K562 (cell line): ENCODE data around the gene ZCCHC24. TPM values are rescaled to one million over a fixed set of nuclear protein-coding genes. Genes with fewer than 3 reads are reported as not detected.

Source experiments
- ATAC-seq: fragments of 200-7000 bp; cut with Tn5 transposase; 3 replicates; pipeline ENCODE4 v1.9.1; 2020; ENCODE audit warnings: moderate library complexity
- BruUV-seq: library from RNA; stranded (reverse); fragments of 400-500 nt; replicated peaks from 2 replicates; lab custom pipeline; 2021; lab: Mats Ljungman, UMichigan
- CTCF ChIA-PET: fragments of 300-600 bp; formaldehyde crosslinking; extraction: SDS; loops from one replicate; lab custom pipeline; 2021; ENCODE audit warnings: low intra/inter-chr PET ratio; lab: Yijun Ruan, JAX
- POLR2A ChIA-PET: fragments of 300-600, 350-650 bp; sonication (Branson Sonifier 250); formaldehyde crosslinking; extraction: SDS; loops from one replicate; lab custom pipeline; 2021; ENCODE audit warnings: antibody characterized with exemption, inconsistent platforms; lab: Yijun Ruan, JAX
- DNase-seq, 4 experiments: peaks; one replicate each; pipeline versions ENCODE4 v3.0.0 to v3.0.0-alpha.2; 2011 to 2018; ENCODE audit warnings: low spot score in 3 of 4, mixed read lengths in 3 of 4; ENCODE audit errors: extremely low read depth in 1 of 4
- FAIRE-seq: peaks from 2 replicates; lab custom pipeline; 2011; peaks lifted over from hg19 to GRCh38; lab: Jason Lieb, UNC
- H2AFZ ChIP-seq: 2 replicates; pipeline ENCODE4 v1.6.0; 2011; ENCODE audit warnings: low read depth, low read length, control low read depth, inconsistent platforms
- H3K27ac ChIP-seq: fragments of 200-600 bp; 3 replicates; pipeline ENCODE4 v1.8.0; 2011; ENCODE audit warnings: low read depth, mild to moderate bottlenecking, control low read depth, inconsistent platforms, low read length, moderate library complexity, mixed read lengths; ENCODE audit errors: extremely low read depth
- H3K27me3 ChIP-seq, 2 experiments: fragments of 300-600 bp in 1 of 2; 2 replicates in 1 of 2; 3 replicates in 1 of 2; pipeline versions ENCODE4 v1.6.0 to v1.8.0; 2011; ENCODE audit warnings: inconsistent platforms in 2 of 2, low read length in 2 of 2, mild to moderate bottlenecking in 1 of 2, mixed read lengths in 1 of 2, moderate library complexity in 1 of 2; ENCODE audit not compliant: control insufficient read depth in 2 of 2, insufficient read depth in 2 of 2
- H3K36me3 ChIP-seq: fragments of 300-600 bp; 3 replicates; pipeline ENCODE4 v1.8.0; 2011; ENCODE audit warnings: mild to moderate bottlenecking, low read length, inconsistent platforms; ENCODE audit not compliant: control insufficient read depth, insufficient read depth
- H3K4me1 ChIP-seq, 2 experiments: fragments of 200-600 bp in 1 of 2; replicated peaks in 1 of 2; 2 replicates in 1 of 2; 3 replicates in 1 of 2; pipeline versions ENCODE4 v1.5.1 to v1.8.0; 2011; ENCODE audit warnings: inconsistent platforms in 2 of 2, low read length in 2 of 2, mild to moderate bottlenecking in 1 of 2, mixed read lengths in 1 of 2, moderate library complexity in 1 of 2; ENCODE audit not compliant: control insufficient read depth in 2 of 2, insufficient read depth in 2 of 2
- H3K4me2 ChIP-seq: 2 replicates; pipeline ENCODE4 v1.6.1; 2011; ENCODE audit warnings: low read length, control low read depth, inconsistent platforms, mixed read lengths; ENCODE audit not compliant: insufficient read depth
- H3K4me3 ChIP-seq: fragments of 200-600 bp; sonication (generic), shearing (Covaris generic); 2 replicates; pipeline ENCODE4 v1.5.1; 2016; ENCODE audit warnings: control low read depth, inconsistent platforms
- H3K79me2 ChIP-seq: fragments of 200-600 bp; 3 replicates; pipeline ENCODE4 v1.8.0; 2011; ENCODE audit warnings: low read length, inconsistent platforms; ENCODE audit not compliant: control insufficient read depth, insufficient read depth
- H3K9ac ChIP-seq, 2 experiments: 2 replicates each; pipeline versions ENCODE4 v1.6.0 to v1.6.1; 2011; ENCODE audit warnings: low read depth in 2 of 2, low read length in 2 of 2, control low read depth in 1 of 2, inconsistent platforms in 1 of 2, mild to moderate bottlenecking in 1 of 2, mixed read lengths in 1 of 2; ENCODE audit not compliant: insufficient read depth in 1 of 2
- H3K9me1 ChIP-seq: one replicate; pipeline ENCODE4 v1.6.0; 2011; ENCODE audit warnings: inconsistent platforms, mild to moderate bottlenecking, low read length, moderate library complexity; ENCODE audit not compliant: control insufficient read depth, insufficient read depth
- H3K9me3 ChIP-seq: replicated peaks from 2 replicates; pipeline ENCODE4 v1.5.1; 2011; ENCODE audit warnings: low read depth, low read length, inconsistent platforms; ENCODE audit not compliant: control insufficient read depth, insufficient read depth
- H4K20me1 ChIP-seq: replicated peaks from 2 replicates; pipeline ENCODE4 v1.6.1; 2011; ENCODE audit warnings: low read length, inconsistent platforms, mixed read lengths; ENCODE audit not compliant: control insufficient read depth, insufficient read depth
- ASH1L ChIP-seq: fragments of 450-650 bp; IDR thresholded peaks from 2 replicates; pipeline ENCODE4 v1.6.1; 2018; ENCODE audit warnings: borderline replicate concordance, mild to moderate bottlenecking, low read depth; ENCODE audit not compliant: partially characterized antibody
- ATF3 ChIP-seq, 2 experiments: fragments of 450-650 bp in 1 of 2; sonication (generic) in 1 of 2; formaldehyde crosslinking in 1 of 2; IDR thresholded peaks in 1 of 2; conservative IDR thresholded peaks in 1 of 2; 2 replicates each; pipeline versions ENCODE4 v1.6.1 to v1.8.1; 2016 to 2023; ENCODE audit warnings: mild to moderate bottlenecking in 2 of 2, moderate library complexity in 2 of 2, inconsistent platforms in 1 of 2, missing genetic modification reagents in 1 of 2
- ILF3 ChIP-seq: fragments of 450-650 bp; IDR thresholded peaks from 2 replicates; pipeline ENCODE4 v1.6.1; 2018; ENCODE audit warnings: antibody characterized with exemption, mild to moderate bottlenecking, moderate library complexity, borderline replicate concordance
- JUN ChIP-seq, 2 experiments: sonication (generic) in 1 of 2; formaldehyde crosslinking in 1 of 2; IDR thresholded peaks; 2 replicates each; pipeline versions ENCODE4 v1.6.1 to v1.8.0; 2012 to 2022; ENCODE audit warnings: borderline replicate concordance in 2 of 2, mild to moderate bottlenecking in 2 of 2, improper control_type of control experiment in 1 of 2, low read depth in 1 of 2, low read length in 1 of 2, missing genetic modification reagents in 1 of 2
- MTA2 ChIP-seq: fragments of 450-650 bp; IDR thresholded peaks from 2 replicates; pipeline ENCODE4 v1.6.1; 2016; ENCODE audit warnings: low read depth
- POLR3A ChIP-seq: IDR thresholded peaks from 2 replicates; pipeline ENCODE4 v1.6.1; 2011; ENCODE audit warnings: borderline replicate concordance, mild to moderate bottlenecking, moderate library complexity; ENCODE audit not compliant: insufficient read length, insufficient read depth; ENCODE audit errors: extremely low read depth
- PYGO2 ChIP-seq: fragments of 450-650 bp; IDR thresholded peaks from 2 replicates; pipeline ENCODE4 v1.6.1; 2016; ENCODE audit warnings: mild to moderate bottlenecking, missing genetic modification characterization, moderate library complexity, missing compliant biosample characterization
- SNIP1 ChIP-seq: fragments of 450-650 bp; IDR thresholded peaks from 2 replicates; pipeline ENCODE4 v1.7.1; 2017; ENCODE audit warnings: low read depth, mild to moderate bottlenecking
- ZBTB43 ChIP-seq: sonication (generic); formaldehyde crosslinking; IDR thresholded peaks from 2 replicates; pipeline ENCODE4 v1.8.0; 2023; ENCODE audit warnings: mild to moderate bottlenecking, missing genetic modification reagents
- ZNF184 ChIP-seq: sonication (generic); formaldehyde crosslinking; IDR thresholded peaks from 2 replicates; pipeline ENCODE4 v1.5.0; 2020; ENCODE audit warnings: missing genetic modification reagents
- ZNF431 ChIP-seq: sonication (generic); formaldehyde crosslinking; IDR thresholded peaks from 2 replicates; pipeline ENCODE4 v1.8.0; 2022; ENCODE audit warnings: mild to moderate bottlenecking, missing genetic modification reagents
- WGBS: fragments of 100-300 bp; shearing (Covaris generic); methylation state at CpG from one replicate; pipeline ENCODE4 v1.1.6; 2016; ENCODE audit warnings: low coverage, mixed read lengths; ENCODE audit not compliant: insufficient coverage; ENCODE audit errors: missing lambda C conversion rate; 5-methylcytosine and 5-hydroxymethylcytosine counted together
- in situ Hi-C: fragments of 300-500 bp; cut with MboI; formaldehyde crosslinking; loops from 4 replicates; pipeline ENCODE4 v1.15.0; 2018; ENCODE audit warnings: inconsistent platforms, mixed read lengths
- intact Hi-C: fragments of 100-400 bp; cut with micrococcal nuclease; formaldehyde crosslinking; loops from 2 replicates; pipeline ENCODE4 v1.14.2; 2022
- polyA plus RNA-seq, 8 experiments: library from polyadenylated mRNA; depleted of rRNA in 4 of 8; stranded (reverse) in 5 of 8; unstranded in 3 of 8; fragments of >200 nt; fragmentation: Nextera tagmentation in 2 of 8; fragmentation: Illumina TruSeq in 1 of 8; extraction: Ambion mirVana in 2 of 8; extraction: Trizol in 1 of 8; gene quantifications; 2 replicates each; pipeline versions ENCODE4 v1.2.1 to v1.2.3, GENCODE V29; 2011 to 2014; ENCODE audit warnings: inconsistent platforms in 1 of 8, missing spikeins in 1 of 8
- total RNA-seq, 7 experiments: library from RNA; depleted of rRNA in 6 of 7; stranded (reverse); fragments of >200 nt in 6 of 7; fragmentation: Illumina TruSeq in 2 of 7; extraction: Trizol in 2 of 7; gene quantifications; 2 replicates each; pipeline versions ENCODE4 v1.2.1 to v1.2.3, GENCODE V29; 2011 to 2021; ENCODE audit warnings: low replicate concordance in 1 of 7

The ZCCHC24 gene
- total and polyA plus RNA-seq, 9 of the 15 experiments (the other 6 are each of a cell fraction or from before 2014, with no cell fraction given), result 0.84 to 11.0 (median 4.6) TPM

- intact Hi-C loops, result no loop called here
- H3K27ac ChIP-seq, result no peak overlapping the region
- no peak for DNase-seq
These were observed 110.9 kb downstream of the ZCCHC24 start for GRCh38 chr10:79334573-79334972.

GRCh38 chr10:79333513-79333912 lies 111.9 kb downstream of the ZCCHC24 start:
- DNase-seq, result no peak
- Histone ChIP-seq H3K36me3 (no peaks in the 10 kb centered on the region), H3K27ac (no peak overlapping the region), H3K27me3 (peaks cover 7 to 42% of the 10 kb centered on the region in 2 experiments), H3K79me2 (no peaks in the 10 kb centered on the region), H3K4me1 (no peaks in the 10 kb centered on the region), H3K9me3 (no peaks in the 10 kb centered on the region), H2AFZ (no peak overlapping the region), H4K20me1 (peaks cover 5% of the 10 kb centered on the region; the same call in 1 of the 2 replicates), H3K4me2 (no peak overlapping the region), H3K9ac (no peak overlapping the region), H3K9me1 (no peaks in the 10 kb centered on the region), H3K4me3 (no peak overlapping the region)
- no peak for ATAC-seq
- in situ Hi-C loops, result no loop called here
- ChIA-PET POLR2A (interaction anchor here (0.6 to 3.1 kb wide), 5 partner anchors 10 to 1075 kb away, joined by 3 to 16 read pairs (median 4); partner anchors contain the start of gene PRXL2A), CTCF (no interaction called here)
- BruUV-seq, result no TSS peak
- intact Hi-C loops, result no loop called here
- 0% methylated on average over 2 of the region's 2 CpGs for WGBS
- FAIRE-seq, result no peak
- TF ChIP-seq ASH1L (no peak), ZBTB43 (CRISPR knock-in tag) (no peak), MTA2 (no peak), ATF3 (IDR thresholded peaks at IDR 0.05) (peak; percentile 65), ATF3 (CRISPR knock-in tag; conservative IDR thresholded peaks at IDR 0.05) (peak; percentile 87), ZNF431 (CRISPR knock-in tag) (no peak), ZNF184 (CRISPR knock-in tag) (no peak), ILF3 (no peak), SNIP1 (no peak), JUN (IDR thresholded peaks at IDR 0.05; ENCODE audit: borderline replicate concordance, low read depth, low read length) (0 out of 2 replicates have a peak, but pooled peaks have one; percentile 29), JUN (CRISPR knock-in tag; IDR thresholded peaks at IDR 0.05; ENCODE audit: borderline replicate concordance) (no peak), POLR3A (no peak)

More at GRCh38 chr10:79334573-79334972, 110.9 kb downstream of the ZCCHC24 start:
- H3K4me1 ChIP-seq, result no peaks in the 10 kb centered on the region
- no peaks in the 10 kb centered on the region for H3K9me3 ChIP-seq
- no peak for ATAC-seq
- no peak for FAIRE-seq
- no peak overlapping the region for H3K9ac ChIP-seq
- POLR2A ChIA-PET, result interaction anchor here (0.6 to 3.1 kb wide), 5 partner anchors 9 to 838 kb away, joined by 3 to 16 read pairs (median 4); no protein-coding TSS in a partner anchor
- no peaks in the 10 kb centered on the region for H3K9me1 ChIP-seq
- H2AFZ ChIP-seq, result no peak overlapping the region
- H3K79me2 ChIP-seq, result no peaks in the 10 kb centered on the region
- TF ChIP-seq PYGO2, result no peak
- H3K4me2 ChIP-seq, result no peak overlapping the region
- BruUV-seq, result no TSS peak
- no peaks in the 10 kb centered on the region for H3K36me3 ChIP-seq
- CTCF ChIA-PET, result no interaction called here
- H4K20me1 ChIP-seq, result peaks cover 5% of the 10 kb centered on the region; the same call in 1 of the 2 replicates
- WGBS, result 11% methylated on average over 2 of the region's 2 CpGs
- in situ Hi-C loops, result no loop called here
- no peak overlapping the region for H3K4me3 ChIP-seq
- H3K27me3 ChIP-seq, result peaks cover 3 to 31% of the 10 kb centered on the region in 2 experiments
